Stomach (tissue), 4 donors: ENCODE data around the gene RACGAP1.

Source experiments
- POLR2A ChIP-seq, 4 donors: fragments of 450-650 bp; IDR thresholded peaks; one replicate each; pipeline ENCODE4 v1.6.1; 2016; ENCODE audit warnings: antibody characterized with exemption in 4 of 4, control low read depth in 2 of 4, mild to moderate bottlenecking in 1 of 4, moderate library complexity in 1 of 4
- POLR2AphosphoS5 ChIP-seq, 3 donors: sonication (generic); formaldehyde crosslinking; IDR thresholded peaks; one replicate each; pipeline ENCODE4 v1.6.1; 2016; ENCODE audit warnings: antibody characterized with exemption in 3 of 3
- TF ChIP-seq, protein P1 (sequence below), 7 experiments: fragments of 450-650 bp in 4 of 7; fragments of 200-600 bp in 3 of 7; sonication (generic) in 3 of 7; IDR thresholded peaks; one replicate each; pipeline ENCODE4 v1.5.1; 2016 to 2019; ENCODE audit warnings: antibody characterized with exemption in 7 of 7, control low read depth in 2 of 7, mild to moderate bottlenecking in 1 of 7

DNA sequence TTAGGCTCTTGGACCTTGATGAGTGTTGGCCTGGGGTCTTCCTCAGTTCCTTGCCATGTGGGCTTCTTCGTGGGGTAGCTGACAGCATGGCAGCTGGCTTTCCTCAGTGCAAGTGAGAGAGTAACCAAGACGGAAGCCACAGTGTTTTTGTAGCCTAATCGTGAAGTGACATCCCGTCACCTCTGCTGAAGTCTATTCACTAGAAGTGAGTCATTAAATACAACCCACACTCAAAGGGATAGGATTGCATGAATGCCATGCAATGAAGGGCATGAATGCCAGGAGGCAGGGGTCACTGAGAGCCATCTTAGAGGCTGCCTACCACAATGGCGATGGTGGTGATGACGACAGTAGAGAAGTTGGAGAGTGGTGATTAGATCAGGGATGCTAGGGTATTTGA, 18.6 kb upstream of the RACGAP1 start:
- TF ChIP-seq POLR2A (IDR thresholded peaks at IDR 0.05), result no peak
- TF ChIP-seq POLR2AphosphoS5 (IDR thresholded peaks at IDR 0.05), result no peak
- TF ChIP-seq, protein P1, sequence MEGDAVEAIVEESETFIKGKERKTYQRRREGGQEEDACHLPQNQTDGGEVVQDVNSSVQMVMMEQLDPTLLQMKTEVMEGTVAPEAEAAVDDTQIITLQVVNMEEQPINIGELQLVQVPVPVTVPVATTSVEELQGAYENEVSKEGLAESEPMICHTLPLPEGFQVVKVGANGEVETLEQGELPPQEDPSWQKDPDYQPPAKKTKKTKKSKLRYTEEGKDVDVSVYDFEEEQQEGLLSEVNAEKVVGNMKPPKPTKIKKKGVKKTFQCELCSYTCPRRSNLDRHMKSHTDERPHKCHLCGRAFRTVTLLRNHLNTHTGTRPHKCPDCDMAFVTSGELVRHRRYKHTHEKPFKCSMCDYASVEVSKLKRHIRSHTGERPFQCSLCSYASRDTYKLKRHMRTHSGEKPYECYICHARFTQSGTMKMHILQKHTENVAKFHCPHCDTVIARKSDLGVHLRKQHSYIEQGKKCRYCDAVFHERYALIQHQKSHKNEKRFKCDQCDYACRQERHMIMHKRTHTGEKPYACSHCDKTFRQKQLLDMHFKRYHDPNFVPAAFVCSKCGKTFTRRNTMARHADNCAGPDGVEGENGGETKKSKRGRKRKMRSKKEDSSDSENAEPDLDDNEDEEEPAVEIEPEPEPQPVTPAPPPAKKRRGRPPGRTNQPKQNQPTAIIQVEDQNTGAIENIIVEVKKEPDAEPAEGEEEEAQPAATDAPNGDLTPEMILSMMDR (IDR thresholded peaks at IDR 0.05), result no peak
